Measurements from ENCODE around the gene MATCAP1. TPM values are rescaled to one million over a fixed set of nuclear protein-coding genes. Genes with fewer than 3 reads are reported as not detected.

The MATCAP1 gene
- total RNA-seq, 2 experiments from 2014 or later = 47.5 to 51.4 TPM

- H3K27me3 Mint-ChIP-seq = peaks cover 3% of the 10 kb centered on the region
- peaks cover 35% of the 10 kb centered on the region for H3K36me3 Mint-ChIP-seq (ENCODE audit: low read depth)
- ChIA-PET POLR2A (no interaction called here), CTCF (interaction anchor here (1.2 to 8.0 kb wide), 24 partner anchors 11 to 261 kb away, joined by 3 to 137 read pairs (median 9); partner anchors contain the start of genes EXOC3L1, FHOD1, NOL3 and PHAF1)
- no peaks in the 10 kb centered on the region for H3K9me3 Mint-ChIP-seq
- H3K4me3 Mint-ChIP-seq = peak overlapping the region; percentile 12
- peak overlapping the region; percentile 100 for H3K27ac Mint-ChIP-seq
- DNase-seq = no peak
- H3K4me1 Mint-ChIP-seq = peaks cover 66% of the 10 kb centered on the region
These were observed 27.5 kb downstream of the MATCAP1 start for GRCh38 chr16:67156143-67156844.

GRCh38 chr16:67155295-67156142 lies 28.2 kb downstream of the MATCAP1 start:
- Mint-ChIP-seq H3K9me3 (no peaks in the 10 kb centered on the region), H3K27me3 (peaks cover 1% of the 10 kb centered on the region), H3K4me3 (peak overlapping the region; percentile 65), H3K27ac (peak overlapping the region; percentile 100), H3K4me1 (peaks cover 67% of the 10 kb centered on the region), H3K36me3 (ENCODE audit: low read depth) (peaks cover 30% of the 10 kb centered on the region)
- peak; percentile 79 for DNase-seq
- POLR2A ChIA-PET = no interaction called here
- CTCF ChIA-PET = interaction anchor here (0.6 to 6.0 kb wide), 70 partner anchors 8 to 641 kb away, joined by 3 to 129 read pairs (median 5); partner anchors contain the start of genes CES3, CES4A, EXOC3L1 and FHOD1

- peaks cover 67% of the 10 kb centered on the region for H3K4me1 Mint-ChIP-seq
- POLR2A ChIA-PET = no interaction called here
- H3K27me3 Mint-ChIP-seq = peaks cover 1% of the 10 kb centered on the region
- peaks cover 30% of the 10 kb centered on the region for H3K36me3 Mint-ChIP-seq (ENCODE audit: low read depth)
- CTCF ChIA-PET = interaction anchor here (0.6 to 6.0 kb wide), 69 partner anchors 9 to 415 kb away, joined by 3 to 129 read pairs (median 5); partner anchors contain the start of genes CES3, CES4A, EXOC3L1 and FHOD1
- no peaks in the 10 kb centered on the region for H3K9me3 Mint-ChIP-seq
- peak overlapping the region; percentile 65 for H3K4me3 Mint-ChIP-seq
- no peak overlapping the region for H3K27ac Mint-ChIP-seq
- DNase-seq = no peak
These were observed 29.0 kb downstream of the MATCAP1 start for GRCh38 chr16:67154578-67155294.

GRCh38 chr16:67151431-67152097 lies 32.2 kb downstream of the MATCAP1 start:
- POLR2A ChIA-PET = interaction anchor here (0.7 kb wide), 1 partner anchor 135 kb away, joined by 3 read pairs; no protein-coding TSS in a partner anchor
- Mint-ChIP-seq H3K9me3 (no peaks in the 10 kb centered on the region), H3K27ac (peak overlapping the region; percentile 74), H3K36me3 (ENCODE audit: low read depth) (peaks cover 36% of the 10 kb centered on the region), H3K27me3 (peaks cover 1% of the 10 kb centered on the region), H3K4me1 (peaks cover 46% of the 10 kb centered on the region), H3K4me3 (peak overlapping the region; percentile 68)
- CTCF ChIA-PET = interaction anchor here (1.2 to 6.0 kb wide), 8 partner anchors 8 to 193 kb away, joined by 3 to 129 read pairs (median 5); partner anchors contain the start of genes CES3, FBXL8 and TRADD
- no peak for DNase-seq

- CTCF ChIA-PET = interaction anchor here (0.8 to 6.0 kb wide), 7 partner anchors 9 to 192 kb away, joined by 3 to 129 read pairs (median 5); partner anchors contain the start of genes FBXL8 and TRADD
- H3K4me3 Mint-ChIP-seq = peak within 1 kb of the TSS; percentile 68
- H3K27ac Mint-ChIP-seq = peak within 1 kb of the TSS; percentile 74
- H3K4me1 Mint-ChIP-seq = peaks cover 39% of the 10 kb centered on the region
- peak; percentile 41 for DNase-seq
- H3K27me3 Mint-ChIP-seq = peaks cover 1% of the 10 kb centered on the region
- POLR2A ChIA-PET = interaction anchor here (0.7 kb wide), 1 partner anchor 134 kb away, joined by 3 read pairs; no protein-coding TSS in a partner anchor
- H3K9me3 Mint-ChIP-seq = no peaks in the 10 kb centered on the region
- peaks cover 33% of the 10 kb centered on the region for H3K36me3 Mint-ChIP-seq (ENCODE audit: low read depth)
These were observed 32.8 kb downstream of the MATCAP1 start, which contains the start of gene B3GNT9 for GRCh38 chr16:67150833-67151396. TSS of gene B3GNT9 (minus strand) at chr16:67150998. CDS start at chr16:67150485, 513 bp downstream.

- peaks cover 35% of the 10 kb centered on the region for H3K4me1 Mint-ChIP-seq
- H3K27ac Mint-ChIP-seq = no peak overlapping the region
- H3K36me3 Mint-ChIP-seq (ENCODE audit: low read depth) = peaks cover 33% of the 10 kb centered on the region
- CTCF ChIA-PET = interaction anchor here (0.6 to 6.0 kb wide), 7 partner anchors 9 to 134 kb away, joined by 3 to 129 read pairs (median 4); partner anchors contain the start of genes FBXL8 and TRADD
- no peaks in the 10 kb centered on the region for H3K9me3 Mint-ChIP-seq
- peak overlapping the region; percentile 68 for H3K4me3 Mint-ChIP-seq
- H3K27me3 Mint-ChIP-seq = peaks cover 1% of the 10 kb centered on the region
- POLR2A ChIA-PET = interaction anchor here (0.7 kb wide), 1 partner anchor 133 kb away, joined by 3 read pairs; no protein-coding TSS in a partner anchor
- peak; percentile 46 for DNase-seq
These were observed 33.5 kb downstream of the MATCAP1 start for GRCh38 chr16:67150047-67150832.

GRCh38 chr16:67149276-67150046 lies 34.3 kb downstream of the MATCAP1 start:
- H3K27me3 Mint-ChIP-seq = peaks cover 1% of the 10 kb centered on the region

GRCh38 chr16:67148656-67149275 lies 35.0 kb downstream of the MATCAP1 start:
- Mint-ChIP-seq H3K9me3 (no peaks in the 10 kb centered on the region), H3K4me3 (peak overlapping the region; percentile 43), H3K27ac (no peak overlapping the region), H3K27me3 (peaks cover 1% of the 10 kb centered on the region), H3K36me3 (ENCODE audit: low read depth) (peaks cover 27% of the 10 kb centered on the region), H3K4me1 (peaks cover 27% of the 10 kb centered on the region)
- ChIA-PET POLR2A (no interaction called here), CTCF (interaction anchor here (0.7 to 1.4 kb wide), 4 partner anchors 9 to 298 kb away, joined by 3 to 5 read pairs (median 4); no protein-coding TSS in a partner anchor)
- DNase-seq = no peak

More at GRCh38 chr16:67149276-67150046, 34.3 kb downstream of the MATCAP1 start:
- H3K4me3 Mint-ChIP-seq = peak overlapping the region; percentile 43
- H3K27ac Mint-ChIP-seq = no peak overlapping the region
- H3K9me3 Mint-ChIP-seq = no peaks in the 10 kb centered on the region
- DNase-seq = no peak
- ChIA-PET CTCF (interaction anchor here (0.7 to 1.4 kb wide), 4 partner anchors 10 to 298 kb away, joined by 3 to 5 read pairs (median 4); no protein-coding TSS in a partner anchor), POLR2A (no interaction called here)
- H3K4me1 Mint-ChIP-seq = peaks cover 33% of the 10 kb centered on the region
- peaks cover 32% of the 10 kb centered on the region for H3K36me3 Mint-ChIP-seq (ENCODE audit: low read depth)

GRCh38 chr16:67148221-67148620 lies 35.5 kb downstream of the MATCAP1 start:
- H3K27me3 Mint-ChIP-seq = peaks cover 1% of the 10 kb centered on the region
- peaks cover 28% of the 10 kb centered on the region for H3K36me3 Mint-ChIP-seq (ENCODE audit: low read depth)
- H3K4me3 Mint-ChIP-seq = no peak overlapping the region
- H3K9me3 Mint-ChIP-seq = no peaks in the 10 kb centered on the region
- DNase-seq = no peak
- POLR2A ChIA-PET = no interaction called here
- no peak overlapping the region for H3K27ac Mint-ChIP-seq
- peaks cover 24% of the 10 kb centered on the region for H3K4me1 Mint-ChIP-seq
- CTCF ChIA-PET = no interaction called here

All from activated CD4-positive, alpha-beta T cell treated with anti-CD3 and anti-CD28 coated beads, Interleukin-2, amount 10 ng/mL, durations not matched to agents 7 days and 5 days (primary cell).